Stimulated activated naive B cell treated with anti-CD40 and anti-IgM and Interleukin-4, amounts not matched to agents 10 μg/mL and 1 μg/mL and 100 μg/mL, for 72 hours (primary cell): ENCODE results near the gene F12.
"Not testable (repeated sequence)": the region's sequence is repeated elsewhere in the genome, so short reads cannot be mapped to it uniquely, and the experiment has no call there.

Experiments
- ATAC-seq, 2 donors: fragments of 150-1000 bp; cut with Tn5 transposase; replicated peaks; 2 replicates each; pipeline ENCODE4 v1.10.0; 2021; ENCODE audit warnings: moderate library complexity in 1 of 2
- DNase-seq: peaks from one replicate; pipeline ENCODE4 v3.0.0; 2021
- H3K27ac Mint-ChIP-seq: one replicate; pipeline ENCODE4 v1.8.0; 2022; ENCODE audit warnings: mild to moderate bottlenecking, mixed read lengths
- H3K27me3 Mint-ChIP-seq, 2 donors: one replicate each; pipeline ENCODE4 v1.8.0; 2022; ENCODE audit warnings: mixed read lengths in 2 of 2
- H3K36me3 Mint-ChIP-seq, 2 donors: one replicate each; pipeline ENCODE4 v1.8.0; 2022; ENCODE audit warnings: mixed read lengths in 2 of 2, mild to moderate bottlenecking in 1 of 2
- H3K4me1 Mint-ChIP-seq, 2 donors: one replicate each; pipeline ENCODE4 v1.8.0; 2022; ENCODE audit warnings: mixed read lengths in 2 of 2, mild to moderate bottlenecking in 1 of 2
- H3K4me3 Mint-ChIP-seq, 2 donors: one replicate each; pipeline ENCODE4 v1.8.0; 2022; ENCODE audit warnings: mild to moderate bottlenecking in 2 of 2, mixed read lengths in 2 of 2, moderate library complexity in 1 of 2
- H3K9me3 Mint-ChIP-seq, 2 donors: one replicate each; pipeline ENCODE4 v1.8.0; 2022; ENCODE audit warnings: mixed read lengths in 2 of 2, mild to moderate bottlenecking in 1 of 2

Gene F12

GRCh38 chr5:177421062-177421798 is 11.9 kb upstream of the F12 start:
- no peak overlapping the region for H3K27ac Mint-ChIP-seq
- no peak overlapping the region for H3K4me3 Mint-ChIP-seq
- H3K9me3 Mint-ChIP-seq, result no peaks in the 10 kb centered on the region
- peaks cover 6 to 10% of the 10 kb centered on the region in 2 donors for H3K4me1 Mint-ChIP-seq
- no peaks in the 10 kb centered on the region for H3K36me3 Mint-ChIP-seq
- no peaks in the 10 kb centered on the region for H3K27me3 Mint-ChIP-seq
- DNase-seq, result no peak
- ATAC-seq, result no peak

DNA sequence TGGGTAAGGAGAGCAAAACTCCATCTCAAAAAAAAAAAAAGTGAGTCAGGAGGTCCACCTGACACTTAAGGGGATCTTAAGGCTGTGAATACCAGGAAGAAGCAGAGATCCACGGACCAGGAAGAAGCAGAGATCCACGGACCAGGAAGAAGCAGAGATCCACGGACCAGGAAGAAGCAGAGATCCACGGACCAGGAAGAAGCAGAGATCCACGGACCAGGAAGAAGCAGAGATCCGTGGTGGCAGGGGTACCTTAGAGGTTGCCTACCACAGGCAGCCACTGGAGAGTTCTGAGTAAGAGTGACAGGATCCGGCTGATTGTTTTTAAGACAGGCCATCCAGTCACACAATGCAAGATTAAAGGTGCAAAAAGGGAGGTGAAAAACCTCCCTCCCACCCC is 11.1 kb upstream of the F12 start:
- H3K36me3 Mint-ChIP-seq, H3K4me3 Mint-ChIP-seq, H3K4me1 Mint-ChIP-seq, ATAC-seq, H3K27me3 Mint-ChIP-seq, H3K27ac Mint-ChIP-seq, DNase-seq, H3K9me3 Mint-ChIP-seq: not testable (repeated sequence)

GRCh38 chr5:177419046-177419445 is 9.7 kb upstream of the F12 start:
- Mint-ChIP-seq H3K27me3 (no peaks in the 10 kb centered on the region), H3K36me3 (no peaks in the 10 kb centered on the region), H3K4me1 (no peaks in the 10 kb centered on the region), H3K4me3 (no peak overlapping the region), H3K9me3 (no peaks in the 10 kb centered on the region), H3K27ac (no peak overlapping the region)
- DNase-seq (no peak), ATAC-seq (no peak)

DNA sequence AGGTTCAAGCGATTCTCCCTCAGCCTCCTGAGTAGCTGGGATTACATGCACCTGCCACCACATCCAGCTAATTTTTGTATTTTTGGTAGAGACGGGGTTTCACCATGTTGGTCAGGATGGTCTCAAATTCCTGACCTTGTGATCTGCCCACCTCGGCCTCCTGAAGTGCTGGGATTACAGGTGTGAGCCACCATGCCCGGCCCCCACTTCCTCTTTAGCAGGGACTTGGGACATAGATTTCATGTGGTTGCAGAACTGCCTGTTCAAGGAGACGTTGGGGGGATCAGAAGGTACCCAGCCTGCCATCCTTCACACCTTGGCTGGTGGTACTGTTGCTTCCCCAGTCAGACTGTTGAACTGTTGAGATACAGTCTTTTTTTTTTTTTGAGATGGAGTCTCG is 7.7 kb upstream of the F12 start:
- ATAC-seq, H3K4me1 Mint-ChIP-seq, H3K27ac Mint-ChIP-seq, H3K27me3 Mint-ChIP-seq, DNase-seq, H3K36me3 Mint-ChIP-seq, H3K9me3 Mint-ChIP-seq, H3K4me3 Mint-ChIP-seq: not testable (repeated sequence)

GRCh38 chr5:177414481-177414880 is 5.1 kb upstream of the F12 start:
- Mint-ChIP-seq H3K4me3 (no peak overlapping the region), H3K4me1 (peaks cover 5 to 8% of the 10 kb centered on the region in 2 donors), H3K36me3 (no peaks in the 10 kb centered on the region), H3K27me3 (no peaks in the 10 kb centered on the region), H3K27ac (no peak overlapping the region), H3K9me3 (no peaks in the 10 kb centered on the region)
- ATAC-seq, result no peak
- DNase-seq, result no peak

DNA sequence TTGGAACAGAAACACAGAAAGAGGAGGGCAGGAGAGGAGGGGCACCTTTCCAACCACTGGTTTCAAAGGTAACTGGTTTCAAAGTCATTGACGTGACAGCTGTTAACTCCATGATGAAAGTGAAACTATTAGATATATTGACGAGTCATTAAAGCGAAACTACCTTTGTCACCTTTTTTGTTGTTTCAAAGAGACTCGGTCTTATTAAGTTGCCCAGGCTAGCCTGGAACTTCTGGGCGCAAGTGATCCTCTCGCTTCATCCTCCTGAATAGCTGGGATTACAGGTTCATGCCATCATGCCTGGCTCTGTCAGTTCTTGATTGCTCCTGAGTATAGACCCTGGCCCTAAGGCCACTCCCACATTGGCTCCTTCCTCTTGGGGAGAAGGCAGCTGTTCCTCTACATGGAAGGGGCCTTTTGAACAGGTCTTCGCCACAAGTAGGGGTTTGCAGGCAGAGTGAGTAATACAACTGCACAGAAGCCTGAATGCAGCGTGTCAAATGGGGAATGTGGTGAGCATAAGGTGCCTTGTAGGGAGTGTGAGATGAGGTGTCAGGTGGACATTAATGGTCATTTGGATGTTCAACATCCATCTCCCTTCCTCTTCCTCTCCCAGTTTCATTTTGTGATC is 3.4 kb upstream of the F12 start:
- H3K9me3 Mint-ChIP-seq, result no peaks in the 10 kb centered on the region
- H3K36me3 Mint-ChIP-seq, result no peaks in the 10 kb centered on the region
- DNase-seq (no peak), ATAC-seq (peak in 1 of 2 donors; percentile 58)
- peaks cover 5 to 8% of the 10 kb centered on the region in 2 donors for H3K4me1 Mint-ChIP-seq
- H3K4me3 Mint-ChIP-seq, result no peak overlapping the region
- H3K27me3 Mint-ChIP-seq, result no peaks in the 10 kb centered on the region
- peak overlapping the region; percentile 47 for H3K27ac Mint-ChIP-seq

DNA sequence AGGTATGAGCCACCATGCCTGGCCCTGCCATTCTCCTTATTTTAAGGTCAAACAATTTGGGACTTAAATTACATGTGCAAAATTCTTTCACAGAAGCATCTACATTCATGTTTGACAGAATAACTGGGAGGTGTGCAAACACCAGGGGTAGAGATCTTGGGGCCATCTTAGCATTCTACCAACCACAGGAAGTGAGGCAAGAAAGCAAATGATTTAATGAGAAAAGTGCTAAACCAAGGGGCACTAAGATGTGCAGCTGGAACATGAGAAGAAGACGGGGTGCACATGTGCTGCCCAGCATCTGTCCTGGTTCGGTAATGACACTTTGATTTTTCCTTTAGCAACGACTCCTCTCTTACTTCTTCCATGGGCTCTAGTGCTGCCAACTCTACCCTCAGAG is 1.2 kb upstream of the F12 start:
- Mint-ChIP-seq H3K4me1 (peaks cover 10 to 15% of the 10 kb centered on the region in 2 donors), H3K27me3 (no peaks in the 10 kb centered on the region), H3K27ac (no peak overlapping the region), H3K4me3 (no peak overlapping the region), H3K36me3 (no peaks in the 10 kb centered on the region), H3K9me3 (no peaks in the 10 kb centered on the region)
- ATAC-seq (no peak), DNase-seq (no peak)

GRCh38 chr5:177405805-177406204 is 3.6 kb downstream of the F12 start:
- peak overlapping the region in 1 of 2 donors; percentile 82 for H3K4me3 Mint-ChIP-seq
- ATAC-seq (peak; percentile 62 to 66), DNase-seq (peak; percentile 49)
- H3K36me3 Mint-ChIP-seq, result no peaks in the 10 kb centered on the region
- peaks cover 28 to 38% of the 10 kb centered on the region in 2 donors for H3K4me1 Mint-ChIP-seq
- H3K9me3 Mint-ChIP-seq, result no peaks in the 10 kb centered on the region
- peak overlapping the region; percentile 43 for H3K27ac Mint-ChIP-seq
- H3K27me3 Mint-ChIP-seq, result peaks cover 18 to 26% of the 10 kb centered on the region in 2 donors

- ATAC-seq (no peak), DNase-seq (no peak)
- H3K36me3 Mint-ChIP-seq, result no peaks in the 10 kb centered on the region
- peak overlapping the region; percentile 82 to 84 for H3K4me3 Mint-ChIP-seq
- no peak overlapping the region for H3K27ac Mint-ChIP-seq
- H3K27me3 Mint-ChIP-seq, result peaks cover 18 to 28% of the 10 kb centered on the region in 2 donors
- H3K4me1 Mint-ChIP-seq, result peaks cover 28 to 38% of the 10 kb centered on the region in 2 donors
- no peaks in the 10 kb centered on the region for H3K9me3 Mint-ChIP-seq
These were observed 4.1 kb downstream of the F12 start for GRCh38 chr5:177405312-177405711.

- peak overlapping the region; percentile 82 to 84 for H3K4me3 Mint-ChIP-seq
- H3K4me1 Mint-ChIP-seq, result peaks cover 28 to 38% of the 10 kb centered on the region in 2 donors
- peak overlapping the region; percentile 65 for H3K27ac Mint-ChIP-seq
- ATAC-seq (no peak), DNase-seq (no peak)
- H3K9me3 Mint-ChIP-seq, result no peaks in the 10 kb centered on the region
- peaks cover 18 to 33% of the 10 kb centered on the region in 2 donors for H3K27me3 Mint-ChIP-seq
- no peaks in the 10 kb centered on the region for H3K36me3 Mint-ChIP-seq
These were observed 4.7 kb downstream of the F12 start for GRCh38 chr5:177404641-177405179.

DNA sequence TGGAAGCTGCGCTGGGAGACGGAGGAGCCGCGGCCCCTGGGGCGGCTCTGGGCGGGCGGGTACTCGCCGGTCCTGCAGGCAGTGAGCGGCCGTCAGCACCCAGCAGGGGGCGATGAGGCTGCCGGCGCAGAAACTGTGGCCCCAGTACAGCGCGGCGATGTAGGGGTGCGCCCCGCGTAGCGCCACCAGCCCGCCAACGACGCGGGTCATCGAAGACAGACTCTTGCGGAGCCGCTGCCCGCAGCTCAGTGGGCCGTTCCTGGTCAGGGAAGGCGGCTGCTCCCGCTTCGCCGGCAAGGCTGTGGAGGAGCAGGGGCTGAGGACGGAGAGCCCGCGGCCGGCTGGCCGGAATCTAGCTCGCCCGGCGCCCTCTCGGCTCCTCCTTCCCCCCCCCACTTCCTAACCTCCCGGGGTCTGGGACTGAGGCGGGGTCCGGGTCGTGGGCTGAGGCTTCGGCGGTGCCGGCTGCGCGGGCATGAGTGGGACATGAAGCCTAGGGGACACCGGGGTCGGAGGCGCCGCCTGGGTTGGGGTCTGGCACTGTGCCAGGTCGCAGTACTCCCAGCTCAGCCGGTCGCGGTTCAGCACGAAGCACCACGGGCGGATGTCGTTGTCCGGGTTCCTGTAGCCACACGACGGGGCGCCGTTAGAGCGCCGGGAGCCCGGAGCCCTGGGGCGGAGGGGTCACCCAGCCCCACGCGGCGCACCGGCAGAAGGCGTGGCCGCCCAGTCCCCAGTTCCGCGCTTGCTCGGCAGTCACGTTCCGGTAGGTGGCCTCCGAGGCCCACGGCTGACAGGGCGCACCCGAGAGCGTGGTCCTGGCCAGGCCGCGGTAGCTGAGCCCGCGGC is 5.3 kb downstream of the F12 start:
- peak overlapping the region; percentile 79 for H3K27ac Mint-ChIP-seq
- DNase-seq (peak; percentile 73), ATAC-seq (peak; percentile 88 to 89)
- H3K27me3 Mint-ChIP-seq, result peaks cover 18 to 40% of the 10 kb centered on the region in 2 donors
- no peaks in the 10 kb centered on the region for H3K36me3 Mint-ChIP-seq
- peaks cover 28 to 38% of the 10 kb centered on the region in 2 donors for H3K4me1 Mint-ChIP-seq
- H3K9me3 Mint-ChIP-seq, result no peaks in the 10 kb centered on the region
- peak overlapping the region; percentile 82 to 84 for H3K4me3 Mint-ChIP-seq

GRCh38 chr5:177403102-177403791 is 6.1 kb downstream of the F12 start:
- H3K36me3 Mint-ChIP-seq, result no peaks in the 10 kb centered on the region
- DNase-seq, result no peak
- peak; percentile 19 to 26 for ATAC-seq
- H3K27ac Mint-ChIP-seq, result peak overlapping the region; percentile 79
- peak overlapping the region; percentile 82 to 84 for H3K4me3 Mint-ChIP-seq
- peaks cover 18 to 47% of the 10 kb centered on the region in 2 donors for H3K27me3 Mint-ChIP-seq
- no peaks in the 10 kb centered on the region for H3K9me3 Mint-ChIP-seq
- H3K4me1 Mint-ChIP-seq, result peaks cover 28 to 38% of the 10 kb centered on the region in 2 donors

GRCh38 chr5:177402271-177403043 is 6.9 kb downstream of the F12 start:
- Mint-ChIP-seq H3K4me1 (peaks cover 28 to 38% of the 10 kb centered on the region in 2 donors), H3K27me3 (peaks cover 21 to 53% of the 10 kb centered on the region in 2 donors), H3K36me3 (no peaks in the 10 kb centered on the region), H3K4me3 (peak overlapping the region; percentile 82 to 84), H3K27ac (peak overlapping the region; percentile 7), H3K9me3 (no peaks in the 10 kb centered on the region)
- ATAC-seq (peak in 1 of 2 donors; percentile 8), DNase-seq (no peak)
